ENCODE results near the gene PARP1.

The PARP1 gene

DNA sequence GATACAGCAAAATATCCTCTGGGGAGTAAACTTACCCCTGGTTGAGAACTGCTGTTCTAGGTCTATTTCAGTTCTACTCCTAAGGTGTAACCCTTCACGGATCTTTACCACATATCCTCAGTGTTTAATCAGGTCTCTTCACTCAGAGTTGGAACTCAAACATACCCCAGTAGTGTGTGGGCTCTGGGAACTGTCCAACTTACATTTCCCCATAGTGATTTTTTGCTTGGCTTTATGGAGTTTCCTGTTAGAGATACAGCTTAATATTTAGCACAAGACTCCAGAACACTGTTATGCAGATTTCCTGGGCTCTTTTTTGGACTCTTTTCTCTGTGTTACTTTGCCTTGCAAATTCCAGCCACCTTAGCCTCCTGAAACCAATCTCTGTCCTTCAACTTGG is 72.2 kb downstream of the PARP1 start:
- Histone ChIP-seq H3K4me3 (ENCODE audit: low read depth in 1 of 2, low read length in 1 of 2) (no peak overlapping the region), H3K4me1 (ENCODE audit: control insufficient read depth in 1 of 2, insufficient read depth in 1 of 2, low read depth in 1 of 2, low read length in 1 of 2) (peaks cover 0 to 5% of the 10 kb centered on the region in 2 experiments), H3K27me3 (peaks cover 9% of the 10 kb centered on the region), H3K36me3 (no peaks in the 10 kb centered on the region), H3K27ac (no peak overlapping the region), H3K9me3 (no peaks in the 10 kb centered on the region)
- no peak for TF ChIP-seq CTCF (IDR thresholded peaks at IDR 0.05)

- no peak for TF ChIP-seq CTCF (IDR thresholded peaks at IDR 0.05)
- Histone ChIP-seq H3K4me1 (ENCODE audit: control insufficient read depth in 1 of 2, insufficient read depth in 1 of 2, low read depth in 1 of 2, low read length in 1 of 2) (peaks cover 0 to 5% of the 10 kb centered on the region in 2 experiments), H3K36me3 (no peaks in the 10 kb centered on the region), H3K4me3 (ENCODE audit: low read depth in 1 of 2, low read length in 1 of 2) (no peak overlapping the region), H3K27ac (no peak overlapping the region), H3K9me3 (no peaks in the 10 kb centered on the region), H3K27me3 (peaks cover 9% of the 10 kb centered on the region)
Measured at GRCh38 chr1:226332947-226333346, 74.9 kb downstream of the PARP1 start.

GRCh38 chr1:226329237-226329636 is 78.7 kb downstream of the PARP1 start:
- H3K9me3 ChIP-seq: no peaks in the 10 kb centered on the region
- no peak overlapping the region for H3K4me3 ChIP-seq (ENCODE audit: low read depth in 1 of 2, low read length in 1 of 2)
- peaks cover 9% of the 10 kb centered on the region for H3K27me3 ChIP-seq
- H3K4me1 ChIP-seq (ENCODE audit: control insufficient read depth in 1 of 2, insufficient read depth in 1 of 2, low read depth in 1 of 2, low read length in 1 of 2): peaks cover 0 to 5% of the 10 kb centered on the region in 2 experiments
- no peak overlapping the region for H3K27ac ChIP-seq
- no peak for TF ChIP-seq CTCF (IDR thresholded peaks at IDR 0.05)
- H3K36me3 ChIP-seq: no peaks in the 10 kb centered on the region

- no peak overlapping the region for H3K27ac ChIP-seq
- no peak for TF ChIP-seq CTCF (IDR thresholded peaks at IDR 0.05)
- no peaks in the 10 kb centered on the region for H3K36me3 ChIP-seq
- H3K9me3 ChIP-seq: no peaks in the 10 kb centered on the region
- H3K4me3 ChIP-seq (ENCODE audit: low read depth in 1 of 2, low read length in 1 of 2): no peak overlapping the region
- peaks cover 3% of the 10 kb centered on the region for H3K27me3 ChIP-seq
- H3K4me1 ChIP-seq (ENCODE audit: control insufficient read depth in 1 of 2, insufficient read depth in 1 of 2, low read depth in 1 of 2, low read length in 1 of 2): no peaks in the 10 kb centered on the region
Measured at GRCh38 chr1:226327761-226328162, 80.1 kb downstream of the PARP1 start.

GRCh38 chr1:226325178-226325577 is 82.7 kb downstream of the PARP1 start:
- H3K27me3 ChIP-seq: no peaks in the 10 kb centered on the region
- H3K9me3 ChIP-seq: no peaks in the 10 kb centered on the region
- no peak overlapping the region for H3K4me3 ChIP-seq (ENCODE audit: low read depth in 1 of 2, low read length in 1 of 2)
- H3K27ac ChIP-seq: no peak overlapping the region
- no peaks in the 10 kb centered on the region for H3K36me3 ChIP-seq
- no peak for TF ChIP-seq CTCF (IDR thresholded peaks at IDR 0.05)
- H3K4me1 ChIP-seq (ENCODE audit: control insufficient read depth in 1 of 2, insufficient read depth in 1 of 2, low read depth in 1 of 2, low read length in 1 of 2): no peaks in the 10 kb centered on the region

- no peaks in the 10 kb centered on the region for H3K9me3 ChIP-seq
- no peaks in the 10 kb centered on the region for H3K4me1 ChIP-seq (ENCODE audit: control insufficient read depth in 1 of 2, insufficient read depth in 1 of 2, low read depth in 1 of 2, low read length in 1 of 2)
- H3K4me3 ChIP-seq (ENCODE audit: low read depth in 1 of 2, low read length in 1 of 2): no peak overlapping the region
- no peak overlapping the region for H3K27ac ChIP-seq
- H3K36me3 ChIP-seq: no peaks in the 10 kb centered on the region
- no peaks in the 10 kb centered on the region for H3K27me3 ChIP-seq
- TF ChIP-seq CTCF (IDR thresholded peaks at IDR 0.05): no peak
Measured at GRCh38 chr1:226324479-226324878, 83.4 kb downstream of the PARP1 start.

Data from neutrophil (primary cell).